GM19452 (cell line): ENCODE measurements around the gene TIMM29.
A peak's percentile ranks its signal among the peaks of the same experiment; 100 is the strongest.
"Not testable (repeated sequence)": the region's sequence is repeated elsewhere in the genome, so short reads cannot be mapped to it uniquely, and the experiment has no call there.

Experiments
- ATAC-seq: cut with Tn5 transposase; IDR thresholded peaks from one replicate; pipeline ENCODE4 v1.9.1; 2021; ENCODE audit not compliant: unreplicated experiment

The TIMM29 gene

GRCh38 chr19:10936661-10937084 lies 8.1 kb downstream of the TIMM29 start:
- no peak for ATAC-seq

- ATAC-seq, result not testable (repeated sequence)
Observed at GRCh38 chr19:10941649-10942048, 13.0 kb downstream of the TIMM29 start.

- ATAC-seq, result not testable (repeated sequence)
Observed at GRCh38 chr19:10943412-10943811, 14.8 kb downstream of the TIMM29 start.

- no peak for ATAC-seq
Observed at GRCh38 chr19:10945264-10945663, 16.7 kb downstream of the TIMM29 start.

GRCh38 chr19:10946958-10947657 lies 18.5 kb downstream of the TIMM29 start:
- no peak for ATAC-seq

DNA sequence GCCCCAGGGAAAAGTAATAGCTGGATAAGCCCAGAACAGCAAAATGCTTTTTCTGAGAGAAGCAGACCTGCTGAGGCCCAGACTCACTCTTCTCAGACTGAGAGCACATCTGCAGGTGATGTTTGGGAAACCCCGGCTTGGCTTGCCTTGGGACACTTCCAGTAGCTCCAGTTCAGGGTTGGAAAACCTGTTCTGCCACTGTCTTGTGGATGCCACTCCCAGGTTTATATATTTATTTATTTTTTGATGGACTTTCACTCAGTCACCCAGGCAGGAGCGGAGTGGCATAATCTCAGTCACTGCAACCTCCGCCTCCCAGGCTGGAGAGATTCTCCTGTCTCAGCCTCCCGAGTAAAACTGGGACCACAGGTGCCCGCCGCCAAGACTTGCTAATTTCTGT lies 24.2 kb downstream of the TIMM29 start:
- no peak for ATAC-seq

DNA sequence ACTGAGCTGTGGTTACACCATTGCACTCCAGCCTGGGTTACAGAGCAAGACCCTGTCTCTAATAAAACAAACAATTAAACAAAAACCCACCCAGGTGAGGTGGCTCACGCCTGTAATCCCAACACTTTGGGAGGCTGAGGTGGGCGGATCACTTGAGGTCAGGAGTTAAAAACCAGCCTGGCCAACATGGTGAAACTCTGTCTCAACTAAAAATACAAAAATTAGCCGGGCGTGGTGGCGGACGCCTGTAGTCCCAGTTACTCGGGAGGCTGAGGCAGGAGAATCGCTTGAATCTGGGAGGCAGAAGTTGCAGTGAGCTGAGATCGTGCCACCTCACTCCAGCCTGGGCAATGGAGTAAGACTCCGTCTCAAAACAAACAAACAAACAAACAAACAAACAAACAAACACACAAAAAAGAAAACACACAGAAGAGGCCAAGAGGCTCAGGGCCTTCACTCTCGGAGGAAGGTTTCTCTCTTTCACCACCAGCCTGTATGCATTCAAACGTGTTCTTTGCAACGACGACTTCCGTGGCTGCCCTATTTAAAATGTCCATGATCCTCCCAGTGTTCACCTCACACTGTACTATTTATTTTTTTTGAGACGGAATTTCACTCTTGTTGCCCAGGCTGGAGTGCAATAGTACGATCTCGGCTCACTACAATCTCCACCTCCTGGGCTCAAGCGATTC lies 30.8 kb downstream of the TIMM29 start:
- ATAC-seq, result not testable (repeated sequence)

DNA sequence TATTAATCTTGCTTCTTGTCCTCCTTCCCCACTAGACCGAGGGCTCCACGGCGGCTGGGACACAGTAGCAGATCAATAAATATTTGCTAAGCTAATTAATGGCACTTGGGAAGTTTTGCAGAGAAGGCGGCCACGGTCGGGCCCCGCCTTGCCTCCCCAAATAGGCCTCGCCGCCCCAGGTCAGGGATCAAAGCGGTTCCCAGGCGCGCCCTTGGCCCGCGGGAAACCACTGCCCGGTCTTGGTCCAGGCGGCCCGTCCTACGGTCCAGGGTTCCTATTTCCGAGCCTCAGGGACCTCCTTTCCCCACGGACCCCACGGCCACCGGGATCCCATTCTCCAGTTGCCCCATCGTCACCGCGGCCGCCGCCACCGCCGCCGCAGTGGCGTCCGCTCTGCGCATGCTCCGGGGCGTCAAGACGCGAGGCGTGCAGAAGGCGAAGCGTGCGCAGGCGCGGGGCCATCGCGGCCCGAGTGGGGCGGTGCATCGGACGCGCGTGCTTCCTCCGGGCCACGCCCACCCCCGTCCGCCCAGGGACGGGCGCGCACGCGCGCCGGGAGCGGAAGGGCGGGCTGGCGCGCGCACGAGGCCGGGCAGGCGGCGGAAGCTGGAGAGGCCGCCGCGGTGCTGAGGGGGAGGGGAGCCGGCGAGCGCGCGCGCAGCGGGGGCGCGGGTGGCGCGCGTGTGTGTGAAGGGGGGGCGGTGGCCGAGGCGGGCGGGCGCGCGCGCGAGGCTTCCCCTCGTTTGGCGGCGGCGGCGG lies 31.9 kb downstream of the TIMM29 start, which contains the start of gene SMARCA4:
Gene SMARCA4, plus strand, starts transcription at position 717 of the 759 bp plus-strand sequence. CDS start 23,122 bp downstream, outside the sequence.
- peak; percentile 73 for ATAC-seq

GRCh38 chr19:10961073-10961860 lies 32.7 kb downstream of the TIMM29 start:
- peak; percentile 41 for ATAC-seq

- ATAC-seq, result no peak
Observed at GRCh38 chr19:10962863-10963262, 34.3 kb downstream of the TIMM29 start.

DNA sequence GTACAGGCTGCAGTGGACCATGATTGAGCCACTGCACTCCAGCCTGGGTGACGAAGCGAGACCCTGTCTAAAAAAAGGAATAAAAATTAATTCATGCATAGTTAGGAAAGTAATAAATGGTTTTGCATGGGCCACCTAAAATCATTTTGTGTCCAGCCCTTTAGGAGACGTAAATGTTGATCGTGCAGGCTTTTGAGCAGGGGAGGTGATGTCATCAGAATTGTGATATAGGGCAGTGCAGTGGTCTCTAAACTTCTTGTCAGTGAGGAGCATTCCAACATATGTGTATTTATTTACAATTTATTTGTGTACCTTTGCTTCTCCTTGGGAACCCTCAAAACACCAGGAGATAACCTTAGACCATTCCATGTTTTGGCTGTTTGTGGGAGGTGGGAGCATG lies 35.3 kb downstream of the TIMM29 start:
- ATAC-seq, result no peak

DNA sequence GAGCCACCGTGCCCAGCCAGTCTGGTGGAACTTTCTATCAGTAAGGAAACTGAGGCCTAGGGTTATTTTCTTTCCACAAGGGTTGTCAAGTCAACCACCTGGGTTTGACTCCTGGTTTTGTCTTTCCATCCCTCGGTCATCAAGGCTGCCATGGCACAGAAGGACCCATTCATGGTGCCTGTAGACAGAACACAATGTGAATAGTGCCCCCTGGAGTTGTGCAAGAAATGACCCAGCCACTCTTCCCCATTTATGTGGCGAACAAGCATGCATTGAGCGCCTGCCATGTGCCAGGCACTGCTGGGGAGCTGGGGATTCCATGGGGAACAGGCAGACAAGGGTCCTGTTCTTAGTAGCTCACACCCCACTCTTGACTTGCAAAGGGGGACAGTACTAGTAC lies 36.3 kb downstream of the TIMM29 start:
- ATAC-seq, result no peak

DNA sequence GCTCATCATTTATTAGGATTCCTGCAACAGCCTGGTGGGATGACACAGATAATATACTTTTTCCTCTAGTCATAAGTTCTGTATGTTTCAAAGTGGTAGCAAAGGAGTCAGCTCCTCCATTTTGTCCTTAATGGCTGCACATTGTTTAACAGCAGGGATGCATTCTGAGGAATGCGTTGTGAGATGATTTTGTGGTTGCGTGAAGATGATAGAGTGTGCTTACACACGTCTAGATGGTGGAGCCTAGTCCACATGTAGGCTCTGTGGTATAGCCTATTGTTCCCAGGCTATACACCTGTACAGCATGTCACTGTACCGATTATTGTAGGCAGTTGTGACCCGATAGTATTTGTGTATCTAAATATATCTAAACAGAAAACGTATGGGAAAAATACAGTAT lies 36.8 kb downstream of the TIMM29 start:
- no peak for ATAC-seq

DNA sequence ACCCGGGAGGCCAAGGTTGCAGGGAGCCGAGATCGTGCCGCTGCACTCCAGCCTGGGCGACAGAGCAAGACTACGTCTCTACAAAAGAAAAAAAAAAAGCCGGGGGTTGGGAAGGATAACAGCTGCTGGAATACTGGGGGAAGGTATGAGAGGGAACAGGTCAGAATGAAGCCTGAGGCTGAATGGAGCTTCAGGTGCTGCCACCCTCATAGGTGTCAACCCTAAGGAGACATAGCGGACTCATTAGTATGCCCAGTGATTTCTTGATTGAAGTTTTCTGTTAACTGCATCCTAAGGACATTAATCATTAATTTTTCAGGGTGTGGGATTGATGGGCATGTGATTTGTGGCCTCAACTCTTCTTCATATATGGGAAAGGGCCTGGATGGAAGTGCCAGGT lies 38.2 kb downstream of the TIMM29 start:
- no peak for ATAC-seq

- ATAC-seq, result no peak
Observed at GRCh38 chr19:10968527-10969135, 40.0 kb downstream of the TIMM29 start.

GRCh38 chr19:10971107-10971726 lies 42.6 kb downstream of the TIMM29 start:
- no peak for ATAC-seq

DNA sequence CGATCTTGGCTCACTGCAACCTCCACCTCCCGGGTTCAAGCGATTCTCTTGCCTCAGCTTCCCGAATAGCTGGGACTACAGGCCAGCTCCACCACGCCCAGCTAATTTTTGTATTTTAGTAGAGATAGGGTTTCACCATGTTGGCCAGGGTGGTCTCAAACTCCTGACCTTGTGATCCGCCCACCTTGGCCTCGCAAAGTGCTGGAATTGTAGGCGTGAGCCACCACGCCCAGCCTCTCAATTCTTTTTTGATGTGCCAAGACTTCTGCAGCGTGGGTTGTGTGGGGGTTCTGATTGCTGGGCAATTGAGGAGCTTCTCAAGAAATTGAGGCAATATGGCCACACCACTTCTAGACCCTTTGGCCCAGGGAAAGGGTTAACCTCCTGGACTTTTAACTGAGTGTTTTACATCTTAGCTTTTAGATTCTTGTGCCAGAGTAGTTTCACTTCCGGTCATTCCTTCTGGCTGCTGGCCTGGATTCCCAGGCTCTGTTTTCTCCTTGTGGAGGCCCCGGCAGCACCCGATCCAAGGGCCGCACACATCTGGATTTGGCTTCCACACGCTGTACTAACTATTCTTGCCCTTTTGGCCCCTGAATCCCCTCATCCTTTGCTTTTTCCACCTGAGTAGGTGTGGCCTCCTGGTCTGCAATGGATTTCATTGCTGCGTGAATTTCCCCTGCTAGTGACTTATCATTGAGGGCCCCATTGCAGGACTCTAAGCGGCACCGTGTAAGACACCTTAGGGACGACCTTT lies 46.9 kb downstream of the TIMM29 start:
- ATAC-seq, result no peak

DNA sequence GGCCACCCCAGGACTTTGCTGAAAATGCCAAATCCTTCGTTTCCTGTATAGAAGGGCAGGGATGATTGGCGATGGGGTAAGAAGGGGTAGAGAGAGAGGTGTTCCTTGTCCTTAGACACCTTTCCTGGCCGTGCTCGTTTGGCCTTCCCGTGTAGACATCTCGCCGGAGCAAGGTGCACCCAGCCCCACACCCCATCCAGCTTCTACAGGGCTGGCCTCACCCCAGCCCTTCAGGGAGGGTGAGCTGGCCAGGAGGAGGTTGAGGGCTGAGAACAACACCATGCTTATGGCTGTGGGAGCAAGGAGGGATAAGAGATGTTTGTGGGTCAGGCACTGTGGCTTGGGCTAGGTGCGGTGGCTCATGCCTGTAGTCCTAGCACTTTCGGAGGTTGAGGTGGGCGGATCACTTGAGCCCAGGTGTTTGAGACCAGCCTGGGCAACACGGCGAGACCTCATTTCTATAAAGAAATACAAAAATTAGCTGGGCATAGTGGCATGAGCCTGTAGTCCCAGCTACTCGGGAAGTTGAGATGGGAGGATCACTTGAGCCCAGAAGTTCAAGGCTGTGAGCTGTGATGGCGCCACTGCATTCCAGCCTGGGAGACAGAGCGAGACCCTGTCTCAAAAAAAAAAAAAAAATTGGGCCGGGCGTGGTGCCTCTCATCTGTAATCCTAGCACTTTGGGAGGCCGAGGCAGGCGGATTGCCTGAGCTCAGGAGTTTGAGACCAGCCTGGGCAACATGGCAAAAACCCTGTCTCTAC lies 47.7 kb downstream of the TIMM29 start:
- ATAC-seq, result no peak

- no peak for ATAC-seq
Observed at GRCh38 chr19:10977742-10978092, 49.1 kb downstream of the TIMM29 start.
